CD4-positive, alpha-beta T cell treated with Interleukin-2 at 100 ng/mL for 4 hours (primary cell): ENCODE results near the gene ONECUT3.
"Not testable (repeated sequence)": the region's sequence is repeated elsewhere in the genome, so short reads cannot be mapped to it uniquely, and the experiment has no call there.

Experiments
- DNase-seq: peaks from one replicate; pipeline ENCODE4 v3.0.0-alpha.2; 2020; ENCODE audit warnings: low spot score

The ONECUT3 gene

DNA sequence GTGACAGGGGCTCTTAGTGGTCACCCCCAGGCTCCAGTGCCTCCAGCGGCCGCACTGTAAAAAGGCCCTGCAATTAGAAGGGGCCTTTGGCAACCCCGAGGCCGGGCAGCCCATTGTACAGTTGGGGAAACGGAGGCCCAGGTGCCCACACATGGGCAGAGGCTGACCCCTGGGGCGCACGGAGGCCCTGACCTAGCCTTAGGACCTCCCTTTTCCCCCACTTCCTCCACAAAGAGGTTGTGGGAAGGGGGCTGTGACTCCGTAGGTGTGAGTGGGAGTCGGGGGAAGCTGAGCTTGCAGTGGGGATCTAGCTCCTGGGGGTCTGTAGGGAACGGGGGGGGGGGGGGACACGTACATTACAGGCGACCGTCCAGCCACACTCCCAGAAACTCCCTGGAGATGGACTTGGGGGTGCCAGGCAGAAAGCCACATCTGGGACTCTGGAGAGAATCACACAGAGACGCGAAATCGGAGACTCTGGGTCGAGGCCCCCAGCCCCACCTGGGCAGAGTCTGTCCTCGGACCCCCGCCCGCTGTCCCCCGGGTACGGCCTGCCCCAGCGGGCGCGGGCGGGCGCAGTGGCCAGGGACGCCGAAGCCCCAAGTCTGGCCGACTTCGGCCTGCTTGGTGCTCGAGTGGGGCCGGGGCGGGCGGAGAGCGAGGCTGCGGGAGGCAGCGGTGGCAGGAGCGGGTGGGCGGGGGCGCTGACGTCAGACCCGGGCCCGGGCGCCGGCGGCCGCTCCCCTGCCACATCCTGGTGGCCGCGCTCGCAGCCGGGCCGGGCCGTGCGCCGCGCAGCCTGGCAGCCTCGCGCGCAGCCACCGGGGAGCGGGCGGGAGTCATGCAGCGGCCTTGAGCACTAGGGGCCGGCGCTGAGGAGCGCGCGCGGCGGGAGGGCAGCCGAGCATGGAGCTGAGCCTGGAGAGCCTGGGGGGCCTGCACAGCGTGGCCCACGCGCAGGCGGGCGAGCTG is at the start of gene ONECUT3:
ONECUT3 (plus strand) TSS at position 750 of the 972 bp plus-strand sequence; CDS start at position 907, 157 bp downstream.
- DNase-seq, result no peak

DNA sequence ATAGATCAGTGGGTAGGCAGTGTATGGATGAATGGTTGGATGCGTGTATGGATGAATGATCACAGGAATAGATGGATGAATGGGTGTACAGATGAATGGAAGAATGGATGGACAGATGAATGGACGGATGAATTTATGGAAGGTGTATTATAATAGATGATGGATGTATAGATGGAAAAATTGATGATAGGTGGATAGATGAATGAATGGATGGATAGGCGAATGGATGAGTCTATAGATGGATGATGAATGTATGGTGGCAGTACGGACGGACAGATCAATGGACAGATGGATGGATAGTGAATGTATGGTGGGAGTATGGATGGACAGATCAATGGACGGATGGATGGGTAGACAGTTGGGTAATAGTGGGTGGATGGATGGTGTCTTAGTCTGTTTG is 49.0 kb upstream of the ONECUT3 start:
- DNase-seq, result no peak

DNA sequence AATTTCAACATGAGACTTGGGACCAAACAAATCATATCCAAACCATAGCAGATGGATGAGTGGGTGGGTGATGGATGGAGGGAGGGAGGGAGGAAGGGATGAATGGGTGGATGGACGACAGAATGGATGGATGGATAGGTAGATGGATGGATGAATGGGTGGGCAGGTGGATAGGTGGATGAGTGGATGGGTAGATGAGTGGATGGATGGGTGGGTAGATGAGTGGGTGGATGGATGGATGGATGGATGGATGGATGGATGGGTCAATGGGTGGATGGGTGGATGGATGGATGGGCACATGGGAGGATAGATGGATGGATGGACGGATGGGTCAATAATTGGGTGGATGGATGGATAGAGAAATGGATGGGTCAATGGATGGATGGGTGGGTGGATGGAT is 47.9 kb upstream of the ONECUT3 start:
- no peak for DNase-seq

DNA sequence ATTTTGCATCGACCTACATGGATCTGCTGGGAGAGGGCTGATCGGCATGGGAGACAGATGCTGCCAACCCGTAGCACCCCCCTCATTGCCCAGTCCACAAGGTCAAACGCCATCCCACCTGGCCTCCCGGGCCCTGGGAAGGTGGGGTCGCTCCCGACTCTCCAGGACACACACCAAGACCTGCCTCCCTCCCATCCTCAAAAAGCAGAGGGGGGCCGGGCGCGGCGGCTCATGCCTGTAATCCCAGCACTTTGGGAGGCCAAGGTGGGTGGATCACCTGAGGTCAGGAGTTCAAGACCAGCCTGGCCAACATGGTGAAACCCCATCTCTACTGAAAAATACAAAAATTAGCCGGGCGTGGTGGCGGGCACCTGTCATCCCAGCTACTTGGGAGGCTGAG is 46.7 kb upstream of the ONECUT3 start:
- not testable (repeated sequence) for DNase-seq

DNA sequence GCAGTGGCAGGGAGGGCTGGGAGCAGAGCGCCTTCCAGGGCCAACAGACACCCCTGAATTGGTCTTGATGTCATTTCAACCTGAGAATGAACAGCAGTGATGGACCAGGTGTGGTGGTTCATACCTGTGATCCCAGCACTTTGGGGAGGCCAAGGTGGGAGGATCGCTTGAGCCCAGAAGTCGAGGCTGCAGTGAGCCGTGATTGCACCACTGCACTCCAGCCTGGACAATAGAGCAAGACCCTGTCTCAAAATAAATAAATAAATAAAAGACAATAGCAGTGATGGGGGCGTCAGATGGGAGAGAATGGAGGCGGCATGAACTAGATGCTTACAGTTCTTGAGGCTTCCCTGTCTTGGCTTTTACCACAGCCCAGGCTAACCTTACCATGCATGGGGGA is 46.1 kb upstream of the ONECUT3 start:
- no peak for DNase-seq

DNA sequence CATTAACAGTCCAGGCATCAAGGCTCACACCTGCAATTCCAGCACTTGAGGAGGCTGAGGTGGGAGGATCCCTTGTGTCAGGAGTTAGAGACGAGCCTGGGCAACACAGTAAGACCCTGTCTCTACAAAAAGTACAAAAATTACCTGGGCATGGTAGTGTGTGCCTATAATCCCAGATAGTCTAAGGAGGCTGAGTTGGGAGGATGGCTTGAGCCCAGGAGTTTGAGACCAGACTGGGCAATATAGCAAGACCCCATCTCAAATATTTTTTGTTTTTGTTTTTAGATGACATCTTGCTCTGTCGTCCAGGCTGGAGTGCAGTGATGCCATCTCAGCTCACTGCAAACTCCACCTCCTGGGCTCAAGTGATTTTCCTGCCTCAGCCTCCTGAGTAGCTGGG is 40.1 kb upstream of the ONECUT3 start:
- no peak for DNase-seq

DNA sequence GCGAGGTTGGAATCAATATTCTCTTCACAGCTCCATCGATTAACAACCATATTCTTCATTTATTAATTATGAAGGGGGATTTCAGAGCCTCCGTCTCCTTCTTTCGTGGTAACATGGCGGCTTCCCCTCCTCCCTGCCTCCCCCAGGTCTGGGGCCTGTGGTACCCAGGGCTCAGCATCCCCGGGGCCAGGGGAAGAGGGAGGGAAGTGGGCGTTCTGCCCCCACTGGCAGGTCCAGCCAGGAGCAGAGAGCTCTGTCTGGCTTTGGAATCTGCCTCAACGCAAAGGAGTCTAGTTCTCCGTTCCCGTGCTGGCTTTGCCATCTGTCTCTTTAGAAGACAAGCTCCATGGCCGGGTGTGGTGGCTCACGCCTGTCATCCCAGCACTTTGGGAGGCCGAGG is 37.8 kb upstream of the ONECUT3 start:
- no peak for DNase-seq

DNA sequence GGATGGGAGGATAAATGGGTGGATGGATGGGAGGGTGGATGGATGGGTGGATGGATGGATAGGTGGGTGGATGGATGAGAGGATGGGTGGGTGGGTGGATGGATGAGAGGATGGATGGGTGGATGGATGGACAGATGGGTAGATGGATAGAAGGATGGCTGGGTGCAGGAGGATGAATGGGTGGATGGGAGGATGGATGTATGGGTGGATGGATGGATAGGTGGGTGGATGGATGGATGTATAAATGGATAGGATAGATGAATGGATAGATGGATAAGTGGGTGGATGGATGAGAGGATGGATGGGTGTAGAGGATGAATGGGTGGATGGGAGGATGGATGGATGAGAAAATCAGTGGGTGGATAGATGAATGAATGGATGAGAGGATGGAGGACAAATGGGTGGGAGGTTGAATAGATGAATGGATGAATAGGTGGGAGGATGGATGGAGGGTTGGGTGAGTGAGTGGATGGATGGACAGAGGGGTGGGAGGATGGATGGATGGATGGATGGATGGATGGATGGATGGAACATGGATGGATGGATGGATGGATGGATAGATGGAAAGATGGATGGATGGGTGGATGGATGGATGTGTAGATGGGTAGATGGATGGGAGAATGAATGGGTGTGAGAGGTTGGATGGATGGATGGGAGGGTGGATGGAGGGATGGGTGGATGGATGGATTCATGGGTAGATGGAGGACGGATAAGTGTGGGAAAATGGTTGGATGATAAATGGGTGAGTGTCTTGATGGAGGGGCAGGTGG is 35.9 kb upstream of the ONECUT3 start:
- DNase-seq, result no peak

DNA sequence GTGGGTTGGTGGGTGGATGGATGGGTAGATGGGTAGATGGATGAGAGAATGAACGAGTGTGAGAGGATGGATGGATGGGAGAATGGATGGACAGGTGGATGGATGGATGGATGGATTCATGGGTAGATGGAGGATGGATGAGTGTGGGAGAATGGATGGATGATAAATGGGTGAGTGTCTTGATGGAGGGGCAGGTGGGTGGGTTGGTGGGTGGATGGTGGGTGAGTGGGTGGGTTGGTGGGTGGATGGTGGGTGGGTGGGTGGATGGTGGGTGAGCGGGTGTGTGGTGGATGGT is 35.4 kb upstream of the ONECUT3 start:
- DNase-seq, result no peak

DNA sequence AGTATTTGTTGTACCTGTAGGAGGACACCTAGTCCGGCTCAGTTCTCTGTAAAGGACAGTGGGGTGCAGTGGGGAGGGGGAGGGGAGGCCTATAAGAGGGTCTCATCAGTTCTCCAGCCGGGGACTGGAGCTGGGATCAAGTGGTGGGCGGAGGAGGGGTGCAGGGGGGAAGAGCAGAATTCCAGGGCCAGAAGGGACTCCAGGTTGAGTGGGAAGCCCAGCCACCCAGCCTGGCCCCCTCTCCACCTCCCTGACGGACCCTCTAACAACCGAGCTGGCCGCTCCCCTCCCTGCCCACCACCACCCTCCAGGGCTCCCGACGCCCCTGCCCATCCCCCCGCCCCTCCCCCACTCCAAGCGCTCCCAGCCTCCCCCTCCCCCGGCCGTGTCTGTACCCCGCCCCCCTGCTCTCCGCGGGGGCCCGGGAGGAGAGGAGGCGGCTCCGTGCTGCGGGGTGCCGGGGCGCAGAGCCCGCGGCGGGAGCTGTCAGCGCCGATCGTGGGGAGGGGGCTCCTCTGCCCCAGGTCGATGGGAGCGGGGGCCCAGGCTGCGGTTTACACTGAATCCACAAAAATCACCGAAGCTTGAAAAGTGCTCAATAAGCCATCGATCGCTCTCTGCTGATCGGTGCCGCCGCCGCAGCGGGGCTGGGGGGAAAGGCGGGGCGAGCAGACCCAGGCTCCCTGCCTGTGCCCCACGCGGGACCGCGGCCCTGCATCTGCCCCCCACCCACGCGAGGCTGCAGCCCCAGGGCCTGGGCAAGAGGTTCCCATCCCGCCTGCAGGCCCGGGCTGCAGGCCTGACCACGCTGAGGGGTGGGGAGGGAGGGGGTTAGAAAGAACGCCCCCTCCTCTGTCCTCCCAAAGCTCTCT is 34.6 kb upstream of the ONECUT3 start:
- DNase-seq, result no peak

DNA sequence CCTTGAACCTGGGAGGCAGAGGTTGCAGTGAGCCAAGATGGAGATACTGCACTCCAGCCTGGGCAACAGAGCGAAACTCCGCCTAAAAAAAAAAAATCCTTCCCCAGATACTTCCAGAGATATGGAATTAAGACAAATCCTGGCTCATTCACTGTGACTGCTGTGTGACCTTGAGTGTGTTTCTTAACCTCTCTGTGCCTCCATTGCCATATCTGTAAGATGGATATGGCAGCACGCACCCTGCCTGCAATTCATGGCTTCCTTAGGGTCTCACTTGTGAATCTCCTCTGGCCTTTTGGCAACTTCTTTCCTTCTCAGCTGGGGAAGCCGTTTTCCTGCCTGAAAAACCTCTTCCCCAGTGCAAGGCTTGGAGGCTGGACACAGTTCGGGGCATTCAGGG is 33.8 kb upstream of the ONECUT3 start:
- DNase-seq, result no peak

DNA sequence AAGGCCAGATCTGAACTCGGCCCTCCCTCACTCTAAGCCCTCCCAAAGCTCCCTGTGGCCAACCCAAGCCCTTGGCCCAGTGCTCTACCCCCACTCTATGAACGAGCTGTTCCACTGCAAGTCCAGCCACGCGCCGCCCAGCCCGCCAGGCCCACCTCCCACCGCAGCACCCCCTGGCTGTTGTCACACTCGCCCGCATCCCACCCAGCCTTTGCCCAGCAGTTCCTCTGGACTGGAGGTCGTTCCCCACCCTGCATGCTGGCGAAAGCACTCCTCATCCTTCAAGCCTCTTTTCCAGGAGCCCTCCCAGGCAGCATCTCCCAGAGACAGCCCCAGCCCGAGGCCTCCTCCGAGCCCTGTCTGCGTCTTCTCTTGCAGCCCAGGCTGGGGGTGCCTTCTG is 33.1 kb upstream of the ONECUT3 start:
- DNase-seq, result no peak

DNA sequence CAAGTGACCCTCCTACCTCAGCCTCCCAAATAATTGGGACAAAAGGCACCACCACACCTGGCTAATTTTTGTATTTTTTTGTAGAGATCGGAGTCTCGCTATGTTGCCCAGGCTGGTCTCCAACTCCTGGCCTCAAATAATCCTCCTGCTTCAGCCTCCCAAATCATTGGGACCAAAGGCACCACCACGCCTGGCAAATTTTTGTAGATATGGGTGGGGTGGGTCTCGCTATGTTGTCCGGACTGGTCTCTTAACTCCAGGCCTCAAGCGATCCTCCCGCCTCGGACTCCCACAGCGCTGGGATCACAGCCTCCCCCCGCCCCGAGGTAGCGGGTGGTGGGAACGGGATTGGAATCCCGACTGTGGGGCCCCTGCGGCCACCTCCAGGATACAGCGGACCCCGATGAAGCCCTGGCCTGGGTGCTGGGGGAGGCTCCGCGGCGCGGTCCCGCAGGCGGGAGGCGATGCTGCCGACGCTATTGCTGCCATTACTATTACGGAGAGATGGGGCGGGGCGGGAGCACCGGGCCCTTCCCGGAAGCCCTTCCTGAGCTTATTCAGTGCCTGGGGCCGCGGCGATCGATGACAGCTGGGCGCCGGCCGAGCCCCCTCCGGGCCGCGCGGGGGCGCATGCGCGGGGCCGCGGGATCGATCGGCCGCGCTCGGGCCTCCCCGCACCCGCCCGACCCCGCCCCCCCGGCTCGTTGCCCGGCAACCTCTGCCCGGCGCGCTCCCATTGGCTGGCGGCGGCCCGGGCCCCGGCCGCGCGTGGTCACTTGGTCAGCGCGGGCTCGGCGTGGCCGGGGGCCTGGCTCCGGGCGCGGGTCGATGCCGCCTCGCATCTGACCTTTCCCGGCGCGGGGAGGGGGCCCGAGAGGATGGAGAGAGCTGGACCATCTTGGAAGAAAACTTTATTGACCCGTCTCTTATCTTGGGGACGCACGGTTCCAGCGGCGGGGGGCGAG is 27.9 kb upstream of the ONECUT3 start:
- peak; percentile 14 for DNase-seq

DNA sequence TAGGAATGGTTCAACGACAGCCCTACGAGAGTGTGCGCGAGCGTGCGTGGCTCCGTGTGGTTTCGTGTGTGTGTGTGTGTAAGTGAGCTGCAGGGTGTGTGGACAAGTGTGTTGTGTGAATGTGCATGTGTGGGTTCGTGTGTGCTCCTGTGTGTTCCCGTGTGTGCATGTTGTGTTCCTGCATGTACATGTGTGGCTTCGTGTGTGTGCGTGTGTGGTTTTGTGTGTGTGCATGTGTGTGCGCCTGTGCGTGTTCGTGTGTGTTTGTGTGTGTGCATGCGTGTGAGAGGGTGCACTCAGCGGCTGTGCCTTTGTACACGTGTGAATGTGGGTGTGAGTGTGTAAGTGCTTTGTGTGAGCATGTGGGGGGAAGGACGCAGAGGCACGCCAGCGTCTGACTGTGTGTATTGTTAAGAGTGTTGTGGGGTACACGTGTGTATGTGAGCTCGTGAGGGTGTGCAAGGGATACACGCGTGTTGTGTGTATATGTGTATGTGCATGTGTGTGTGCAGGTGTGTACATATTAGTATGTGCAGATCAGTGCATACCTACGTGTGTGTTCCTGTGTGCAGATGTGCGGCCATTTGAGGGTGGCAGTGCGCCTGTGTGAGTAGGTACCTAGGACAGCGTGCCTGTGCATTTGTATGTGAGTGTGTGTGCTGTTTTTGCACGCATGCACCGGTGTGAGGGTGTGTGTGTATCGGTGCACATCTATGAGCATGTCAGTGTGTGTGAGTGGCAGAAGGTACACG is 24.3 kb upstream of the ONECUT3 start:
- no peak for DNase-seq

DNA sequence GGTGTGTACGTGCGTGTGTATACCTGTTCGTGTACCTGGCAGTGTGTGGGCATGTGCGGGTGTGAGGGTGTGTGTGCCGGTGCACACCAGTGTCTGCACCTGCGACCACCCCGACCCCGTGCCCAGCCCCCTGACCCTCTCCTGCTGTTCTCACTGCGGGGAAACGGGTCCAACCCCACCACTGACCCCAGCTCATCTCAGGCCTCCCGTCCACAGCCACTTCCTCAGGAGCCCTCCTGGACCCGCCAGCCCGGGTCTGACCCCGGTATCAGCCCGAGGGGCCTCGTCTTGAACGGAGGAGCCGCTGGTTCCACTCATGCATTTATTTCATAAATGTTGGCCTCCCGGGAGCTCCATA is 23.8 kb upstream of the ONECUT3 start:
- no peak for DNase-seq

DNA sequence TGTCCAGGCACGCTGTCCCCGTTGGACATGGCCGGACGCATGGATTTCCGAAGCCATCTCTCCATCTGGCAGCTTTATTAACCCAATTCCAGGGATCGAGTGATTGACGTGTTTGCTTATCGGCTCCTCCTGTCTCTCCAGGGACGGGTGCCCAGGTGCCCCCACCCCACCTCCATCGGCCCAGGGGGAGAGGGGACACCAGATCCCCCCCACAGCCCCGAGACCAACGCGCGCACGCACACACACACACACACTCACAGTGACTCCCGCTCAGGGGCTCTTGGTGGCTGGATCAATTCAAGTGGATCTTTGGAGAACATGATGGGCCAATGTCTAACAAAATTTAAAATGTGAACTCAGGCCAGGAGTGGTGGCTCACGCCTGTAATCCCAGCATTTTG is 23.1 kb upstream of the ONECUT3 start:
- no peak for DNase-seq

DNA sequence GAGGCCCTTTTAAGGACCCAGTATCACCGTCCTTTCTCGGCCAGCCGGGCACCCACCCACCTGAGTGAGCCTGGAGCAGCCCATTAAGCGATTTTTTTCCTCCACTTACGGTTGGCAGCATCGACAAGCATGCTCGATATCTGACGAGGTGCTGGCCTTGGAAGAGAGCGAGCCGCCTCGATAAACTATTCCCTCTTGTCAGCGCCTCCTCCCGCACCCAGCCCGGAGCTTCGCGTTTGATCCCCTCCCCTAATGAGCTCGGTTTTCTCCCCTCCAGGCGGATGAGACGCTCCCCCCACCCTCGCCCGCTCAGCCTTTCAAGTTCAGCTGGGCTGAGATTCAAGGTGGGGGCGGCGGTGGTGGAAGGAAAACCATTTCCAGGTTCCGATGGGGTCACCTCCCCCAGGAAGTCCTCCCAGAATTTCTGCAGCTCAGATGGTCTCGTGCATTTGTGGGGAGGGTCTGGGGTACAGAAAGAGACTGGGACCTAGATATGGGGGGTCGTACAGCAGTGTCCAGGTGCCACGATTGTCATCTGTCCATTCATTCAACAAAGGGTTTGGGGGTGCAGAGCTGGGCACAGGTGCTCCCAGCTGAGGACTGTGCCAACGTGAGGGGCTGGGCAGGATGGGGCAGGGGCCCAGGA is 18.9 kb upstream of the ONECUT3 start:
- DNase-seq, result no peak

DNA sequence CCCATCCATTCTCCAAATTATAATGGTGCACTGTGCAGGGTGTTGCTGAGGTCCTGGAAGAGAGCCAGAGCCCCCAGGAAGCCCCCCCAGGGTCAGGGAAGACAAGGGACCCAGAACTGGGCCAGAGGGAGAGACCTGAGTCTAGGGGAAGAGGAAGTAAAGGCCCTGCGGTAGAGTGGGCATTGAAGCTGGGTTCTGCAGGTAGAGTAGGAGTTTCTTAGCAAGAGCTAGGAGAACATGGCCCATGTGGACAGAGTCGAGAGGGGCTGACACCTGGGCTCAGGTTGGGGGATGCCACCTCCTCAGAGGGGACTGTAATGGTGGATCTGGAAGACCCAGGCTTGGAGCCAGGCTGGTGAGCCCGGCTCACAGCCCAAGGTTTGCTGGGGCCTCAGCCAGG is 17.0 kb upstream of the ONECUT3 start:
- no peak for DNase-seq

DNA sequence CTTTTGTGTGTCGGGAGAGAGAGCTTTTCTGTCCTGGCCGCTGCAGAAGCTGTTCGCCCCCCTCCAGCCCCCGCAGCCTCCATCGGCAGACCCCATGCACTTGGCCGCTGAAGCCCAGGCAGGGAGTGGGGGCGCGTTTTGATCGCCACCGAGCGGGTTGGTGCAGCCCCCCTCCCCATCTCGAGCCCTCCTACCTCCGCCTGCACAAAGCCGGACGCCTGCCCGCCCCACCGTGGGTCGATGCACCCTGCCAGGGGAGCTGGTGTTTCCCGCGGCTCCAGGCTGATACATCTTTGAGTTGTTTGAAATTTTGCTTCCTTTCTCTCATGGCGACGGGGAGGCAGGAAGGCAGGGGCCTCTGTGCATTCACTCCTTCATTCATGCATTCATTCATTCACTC is 16.4 kb upstream of the ONECUT3 start:
- DNase-seq, result no peak
